Measurements from ENCODE around the gene TOGARAM2.

GRCh38 chr2:29063056-29063455 lies 82.0 kb downstream of the TOGARAM2 start:
- TF ChIP-seq EZH2 (IDR thresholded peaks at IDR 0.05) (no peak), POLR2AphosphoS5 (IDR thresholded peaks at IDR 0.05; ENCODE audit: borderline replicate concordance, low read depth, low read length) (no peak), FOXP2 (optimal IDR thresholded peaks at IDR 0.05; ENCODE audit: control extremely low read depth, extremely low read length, insufficient read depth) (no peak)

Measured in SK-N-MC (cell line).